T-helper 9 cell (primary cell): Measurements from ENCODE around the gene MMD.
"Not testable (repeated sequence)": the region's sequence is repeated elsewhere in the genome, so short reads cannot be mapped to it uniquely, and the experiment has no call there.

Experiments
- DNase-seq: peaks from one replicate; pipeline ENCODE4 v3.0.0-alpha.2; 2020

The MMD gene

GRCh38 chr17:55391244-55391757, 30.3 kb downstream of the MMD start:
- no peak for DNase-seq

DNA sequence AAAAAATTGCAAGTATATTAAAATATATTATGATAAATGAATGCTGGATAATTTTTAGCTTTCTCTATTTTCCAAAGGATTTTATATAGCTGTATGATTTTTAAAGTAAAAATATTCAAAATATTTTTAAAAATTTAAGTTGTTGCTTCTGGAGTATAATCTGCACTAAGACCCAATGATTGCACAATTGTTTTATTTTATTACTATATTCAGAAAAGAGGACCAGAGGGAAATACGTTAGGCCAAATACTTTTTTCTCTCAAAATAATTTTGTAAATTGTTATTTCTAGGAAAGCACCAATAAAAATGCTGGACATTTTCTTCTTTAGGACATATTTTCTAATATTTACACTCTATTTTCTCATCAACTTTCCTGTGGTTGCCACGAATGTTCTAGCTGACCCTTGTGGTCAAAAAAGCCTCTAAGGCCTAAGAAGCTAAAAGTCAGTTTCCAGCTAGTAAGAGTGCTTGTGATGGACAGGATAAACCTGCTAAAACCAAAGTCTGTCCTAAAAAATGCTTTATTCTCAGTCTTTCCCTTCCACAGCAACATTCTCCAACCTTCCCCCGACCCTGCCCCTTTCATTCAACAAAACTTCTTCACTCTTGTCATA, 31.2 kb downstream of the MMD start:
- no peak for DNase-seq

- DNase-seq = not testable (repeated sequence)
These were observed 31.9 kb downstream of the MMD start for GRCh38 chr17:55389715-55390114.

GRCh38 chr17:55388842-55389241, 32.8 kb downstream of the MMD start:
- no peak for DNase-seq

DNA sequence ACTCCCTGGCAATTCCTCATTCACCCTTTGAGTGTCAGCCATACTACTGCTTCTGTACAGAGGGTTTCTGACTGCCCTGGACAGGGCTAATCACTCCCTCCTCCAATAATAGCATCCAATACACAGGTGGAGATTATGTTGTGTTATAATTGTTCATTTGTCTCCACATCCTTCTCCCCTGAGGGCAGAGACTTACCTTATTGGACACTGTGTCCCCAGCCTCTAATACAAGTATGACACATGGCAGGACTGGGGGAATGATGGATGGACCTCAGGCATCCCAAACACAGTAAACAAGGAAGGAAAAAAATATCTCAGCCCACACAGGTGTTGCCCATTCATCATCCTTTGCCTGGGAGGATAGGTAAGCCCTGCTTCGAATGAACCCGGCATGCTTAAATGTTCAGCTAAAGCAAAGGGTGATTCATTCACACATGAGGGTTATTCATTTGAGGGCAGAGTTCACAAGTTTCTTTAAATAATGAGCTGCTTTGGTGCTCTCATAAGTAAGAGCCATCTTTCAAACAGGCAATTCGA, 34.8 kb downstream of the MMD start:
- DNase-seq = no peak

DNA sequence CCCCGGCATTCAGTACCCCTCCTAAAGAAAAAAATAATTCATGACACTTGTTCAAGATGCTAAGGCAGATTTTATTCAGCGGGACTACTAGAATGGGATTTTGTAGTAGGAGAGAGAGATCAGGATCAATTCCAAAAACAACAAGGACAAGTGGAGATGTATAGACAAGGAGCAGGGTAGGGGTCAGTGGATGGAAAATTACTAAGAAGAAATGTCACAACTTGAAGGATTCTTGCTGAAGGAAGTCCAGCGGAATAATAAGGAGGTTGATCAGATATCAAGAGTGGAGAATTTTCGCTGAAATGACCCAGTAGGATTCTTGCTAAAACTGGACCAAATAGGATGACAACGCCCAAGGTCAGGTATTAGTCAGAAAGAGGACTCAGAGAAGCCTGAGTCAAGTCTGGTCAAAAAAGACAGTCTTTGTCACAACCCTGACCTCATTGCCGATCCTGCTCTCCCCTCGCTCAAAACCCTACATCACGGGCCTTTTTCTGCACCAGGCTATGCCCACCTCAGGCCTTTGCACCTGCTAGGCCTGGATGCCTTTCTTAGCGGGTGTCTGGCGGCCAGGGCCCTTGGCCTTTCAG, 36.9 kb downstream of the MMD start:
- no peak for DNase-seq

GRCh38 chr17:55383771-55384642, 37.6 kb downstream of the MMD start:
- no peak for DNase-seq

DNA sequence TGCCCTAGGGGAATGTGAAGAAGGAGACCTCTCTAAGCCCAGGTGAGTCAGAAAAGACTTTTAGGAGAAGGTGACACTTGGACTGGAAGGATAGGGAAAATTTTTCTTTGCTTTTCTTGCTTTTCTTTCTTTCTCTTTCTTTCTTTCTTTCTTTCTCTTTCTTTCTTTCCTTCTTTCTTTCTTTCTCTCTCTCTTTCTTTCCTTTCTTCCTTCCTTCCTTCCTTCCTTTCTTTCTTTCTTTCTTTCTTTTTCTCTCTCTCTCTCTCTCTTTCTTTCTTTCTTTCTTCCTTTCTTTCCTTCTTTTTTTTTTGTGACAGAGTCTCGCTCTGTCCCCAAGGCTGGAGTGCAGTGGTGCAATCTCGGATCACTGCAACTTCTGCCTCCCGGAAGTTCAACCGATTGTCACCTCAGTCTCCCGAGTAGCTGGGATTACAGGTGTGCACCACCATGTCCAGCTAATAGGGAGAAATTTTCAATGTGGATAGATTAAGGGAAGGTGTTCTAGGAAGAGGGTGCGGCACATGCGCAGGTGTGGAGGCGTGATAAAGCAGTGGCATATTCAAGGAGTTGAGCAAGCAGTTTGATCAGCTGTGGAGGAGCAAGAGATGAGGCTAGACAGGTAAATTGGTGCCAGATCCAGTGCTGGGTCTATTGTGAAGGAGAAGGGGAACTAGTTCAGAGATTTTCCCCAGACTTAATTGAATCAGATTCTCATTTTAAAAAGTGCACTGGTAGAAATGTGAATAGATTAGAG, 40.4 kb downstream of the MMD start:
- DNase-seq = no peak

- DNase-seq = no peak
These were observed 43.9 kb downstream of the MMD start for GRCh38 chr17:55377671-55378275.

DNA sequence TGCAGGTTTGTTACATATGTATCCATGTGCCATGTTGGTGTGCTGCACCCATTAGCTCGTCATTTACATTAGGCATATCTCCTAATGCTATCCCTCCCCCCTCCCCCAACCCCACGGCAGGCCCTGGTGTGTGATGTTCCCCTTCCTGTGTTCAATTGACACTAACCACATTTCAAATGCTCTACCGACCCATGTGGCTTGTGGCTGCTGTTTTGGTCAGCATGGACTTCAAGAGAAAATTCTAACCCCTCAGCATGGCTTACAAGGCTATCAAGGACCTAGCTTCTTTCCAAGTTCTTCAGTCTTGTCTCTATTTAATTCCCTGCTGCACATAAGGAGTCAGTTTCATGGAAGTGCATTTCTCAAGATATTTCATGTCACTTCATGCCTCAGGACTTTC, 52.9 kb downstream of the MMD start:
- DNase-seq = no peak

DNA sequence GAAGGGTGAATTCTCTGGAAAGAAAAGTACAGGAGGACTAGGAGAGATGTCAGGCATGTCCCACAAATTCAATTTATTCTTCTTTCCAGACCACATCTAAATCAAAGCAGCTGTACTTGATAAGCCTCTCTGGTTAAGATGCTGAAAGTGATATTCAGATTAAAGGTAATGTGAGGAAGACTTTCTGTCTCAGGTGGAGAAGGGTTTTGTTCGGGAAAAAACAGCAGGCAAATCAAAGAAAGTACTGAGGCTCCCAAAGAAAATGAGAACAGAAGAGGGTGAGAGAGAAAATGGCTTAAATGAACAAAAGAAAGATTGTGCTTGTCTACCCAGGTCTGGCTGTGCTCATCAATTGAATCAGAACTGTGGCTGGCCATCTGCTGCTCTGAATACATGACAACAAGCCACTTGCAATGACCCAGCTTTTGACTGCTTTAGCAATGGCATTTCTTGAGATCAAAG, 55.6 kb downstream of the MMD start:
- DNase-seq = no peak

DNA sequence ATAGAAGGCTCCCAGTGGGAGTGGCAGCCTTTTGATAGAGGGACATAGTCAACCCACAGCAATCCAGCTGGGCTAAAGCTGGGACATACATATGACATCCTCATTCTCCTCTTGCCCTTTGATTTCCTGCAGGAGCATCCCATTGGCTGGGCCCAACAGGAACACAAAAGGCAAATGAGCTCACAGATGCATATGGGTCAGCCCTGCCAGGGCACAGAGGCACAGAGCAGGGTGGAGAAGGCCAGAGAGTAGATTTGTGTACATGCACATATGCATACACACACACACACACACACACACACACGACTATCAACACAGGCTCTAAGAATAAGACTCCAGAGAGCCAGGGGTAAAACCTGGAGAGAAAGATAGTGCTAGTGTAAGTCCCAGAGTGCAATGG, 58.6 kb downstream of the MMD start:
- no peak for DNase-seq

- no peak for DNase-seq
These were observed 60.7 kb downstream of the MMD start for GRCh38 chr17:55360971-55361370.

- peak; percentile 54 for DNase-seq
These were observed 65.0 kb downstream of the MMD start for GRCh38 chr17:55356434-55357328.

DNA sequence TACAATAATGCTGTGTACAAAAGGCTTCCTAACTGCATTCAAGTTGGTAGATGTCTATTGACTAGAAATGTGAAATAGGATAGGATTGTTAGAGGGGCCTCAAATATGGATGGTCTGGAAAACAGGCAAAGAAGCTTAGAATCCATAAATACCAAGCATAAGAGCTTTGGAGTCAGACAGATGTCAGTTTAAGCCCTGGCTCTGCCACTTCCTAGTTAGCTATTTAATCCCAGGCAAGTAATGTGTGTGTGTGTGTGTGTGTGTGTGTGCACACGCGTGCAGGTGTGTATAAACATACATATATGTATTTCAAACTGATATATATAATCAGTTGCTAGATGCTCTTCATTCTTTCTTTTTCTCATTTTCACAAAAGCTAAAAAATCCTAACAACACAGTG, 66.7 kb downstream of the MMD start:
- DNase-seq = no peak

- DNase-seq = no peak
These were observed 67.6 kb downstream of the MMD start for GRCh38 chr17:55354010-55354409.

GRCh38 chr17:55351226-55351625, 70.4 kb downstream of the MMD start:
- DNase-seq = no peak

DNA sequence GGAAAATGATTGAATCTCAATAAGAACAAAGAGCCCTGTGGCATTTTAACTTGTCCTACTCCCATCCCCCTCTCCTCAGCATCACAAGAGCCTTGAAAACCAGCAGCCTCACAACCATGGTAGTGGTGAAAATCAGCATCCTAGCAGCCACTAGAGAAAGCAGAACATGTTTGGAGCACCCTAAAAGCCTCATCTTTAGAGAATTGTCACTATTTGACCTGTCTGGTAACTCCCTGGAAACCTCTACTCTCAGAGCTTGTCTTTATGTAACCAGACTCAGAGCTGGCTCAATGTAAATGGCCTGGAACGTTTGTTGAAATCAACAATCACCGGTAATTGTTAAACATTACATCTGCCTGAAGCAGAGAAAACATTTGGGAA, 70.8 kb downstream of the MMD start:
- DNase-seq = no peak

DNA sequence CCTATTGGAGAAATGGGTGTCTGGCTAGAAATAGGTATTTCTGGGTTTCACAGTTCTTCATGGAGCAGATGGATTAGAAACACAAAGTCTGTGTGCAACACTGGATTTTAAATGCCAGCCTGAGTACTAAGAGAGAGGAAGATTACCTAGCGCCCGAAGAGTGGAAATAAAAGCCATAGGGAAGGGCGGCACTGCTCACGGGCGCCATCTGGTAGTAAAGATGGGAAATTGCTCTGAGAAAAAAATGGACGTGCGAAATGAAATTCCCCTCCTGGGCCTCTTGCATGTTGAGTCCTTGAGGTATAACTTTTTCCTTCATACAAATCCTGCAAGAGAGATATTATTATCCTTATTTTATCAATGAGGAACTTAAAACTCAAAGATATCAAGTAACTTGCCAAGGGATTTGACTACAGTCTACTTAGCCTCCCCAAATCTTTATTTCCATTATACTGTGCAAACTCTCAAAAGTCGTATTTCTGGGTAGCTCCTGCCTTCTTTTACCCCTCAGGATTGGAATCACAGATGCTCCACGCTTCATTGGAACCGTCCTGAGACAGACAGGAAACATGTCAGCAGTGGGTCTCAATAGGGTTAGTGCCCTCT, 72.8 kb downstream of the MMD start:
- DNase-seq = peak; percentile 24

DNA sequence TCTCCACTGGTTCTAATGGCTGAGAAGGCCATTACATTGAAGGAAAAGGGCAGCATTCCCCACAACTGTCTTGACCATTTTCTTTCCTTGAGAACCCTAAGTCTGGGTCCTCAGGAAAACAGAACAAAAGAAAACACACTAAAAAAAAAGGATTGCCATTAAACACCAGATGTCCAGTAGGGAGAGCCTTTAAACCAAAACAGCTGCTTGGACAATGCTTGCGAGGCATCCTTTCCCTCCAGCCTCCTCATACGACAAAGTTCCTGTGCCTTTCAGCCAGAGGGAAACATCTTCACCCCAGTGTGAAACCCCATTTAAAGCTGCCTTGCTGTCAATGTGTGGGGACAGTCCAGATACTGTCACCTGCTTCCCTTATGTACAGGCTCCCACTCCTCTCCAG, 74.3 kb downstream of the MMD start:
- no peak for DNase-seq

DNA sequence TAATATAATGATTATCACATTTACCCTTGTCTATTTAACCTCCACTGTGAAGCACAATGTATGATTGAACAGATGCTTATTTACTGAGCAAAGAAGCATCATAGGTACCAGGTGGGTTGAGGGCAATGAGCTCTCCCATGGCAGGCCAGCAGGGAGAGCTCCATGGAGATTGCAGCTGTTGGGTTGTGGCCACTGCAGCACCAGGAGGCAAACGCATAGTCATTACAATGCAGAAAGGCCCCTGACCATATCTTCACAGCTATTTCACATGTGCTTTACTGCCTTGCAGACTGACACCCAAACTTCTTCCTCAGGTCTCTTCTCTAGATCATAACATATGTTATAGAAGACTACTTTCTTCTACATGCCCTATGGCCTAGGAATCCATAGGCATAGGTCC, 75.0 kb downstream of the MMD start:
- no peak for DNase-seq
